HG02678 (cell line): ENCODE results near the gene HSD17B12.
"Not testable (repeated sequence)": the region's sequence is repeated elsewhere in the genome, so short reads cannot be mapped to it uniquely, and the experiment has no call there.

Source experiments
- ATAC-seq: cut with Tn5 transposase; IDR thresholded peaks from one replicate; pipeline ENCODE4 v1.9.1; 2021; ENCODE audit warnings: mild to moderate bottlenecking, moderate library complexity; ENCODE audit not compliant: unreplicated experiment

The HSD17B12 gene

GRCh38 chr11:43738600-43739409 lies 58.3 kb downstream of the HSD17B12 start:
- ATAC-seq, result no peak

GRCh38 chr11:43746670-43747069 lies 66.1 kb downstream of the HSD17B12 start:
- ATAC-seq, result no peak

GRCh38 chr11:43747130-43747802 lies 66.7 kb downstream of the HSD17B12 start:
- ATAC-seq, result no peak

- no peak for ATAC-seq
Measured at GRCh38 chr11:43748095-43748494, 67.6 kb downstream of the HSD17B12 start.

- ATAC-seq, result no peak
Measured at GRCh38 chr11:43751726-43752125, 71.2 kb downstream of the HSD17B12 start.

- ATAC-seq, result no peak
Measured at GRCh38 chr11:43756575-43756974, 76.0 kb downstream of the HSD17B12 start.

- no peak for ATAC-seq
Measured at GRCh38 chr11:43758927-43759326, 78.4 kb downstream of the HSD17B12 start.

GRCh38 chr11:43760902-43761301 lies 80.4 kb downstream of the HSD17B12 start:
- ATAC-seq, result no peak

GRCh38 chr11:43765194-43765593 lies 84.7 kb downstream of the HSD17B12 start:
- ATAC-seq, result no peak

- not testable (repeated sequence) for ATAC-seq
Measured at GRCh38 chr11:43768654-43769053, 88.1 kb downstream of the HSD17B12 start.

GRCh38 chr11:43770173-43770572 lies 89.6 kb downstream of the HSD17B12 start:
- ATAC-seq, result no peak

- ATAC-seq, result no peak
Measured at GRCh38 chr11:43772733-43773132, 92.2 kb downstream of the HSD17B12 start.

GRCh38 chr11:43774786-43775185 lies 94.2 kb downstream of the HSD17B12 start:
- ATAC-seq, result no peak

GRCh38 chr11:43779306-43779705 lies 98.8 kb downstream of the HSD17B12 start:
- no peak for ATAC-seq

- ATAC-seq, result no peak
Measured at GRCh38 chr11:43784301-43784700, 103.8 kb downstream of the HSD17B12 start.

GRCh38 chr11:43784866-43785265 lies 104.3 kb downstream of the HSD17B12 start:
- ATAC-seq, result no peak

GRCh38 chr11:43785318-43785717 lies 104.8 kb downstream of the HSD17B12 start:
- ATAC-seq, result no peak

GRCh38 chr11:43786016-43786415 lies 105.5 kb downstream of the HSD17B12 start:
- ATAC-seq, result no peak

- no peak for ATAC-seq
Measured at GRCh38 chr11:43787824-43788223, 107.3 kb downstream of the HSD17B12 start.

- ATAC-seq, result no peak
Measured at GRCh38 chr11:43788421-43788820, 107.9 kb downstream of the HSD17B12 start.

- no peak for ATAC-seq
Measured at GRCh38 chr11:43789700-43790443, 109.3 kb downstream of the HSD17B12 start.

GRCh38 chr11:43790444-43790794 lies 109.9 kb downstream of the HSD17B12 start:
- ATAC-seq, result no peak
